Calu3 (cell line): ENCODE results near the gene C1orf198. TPM values are rescaled to one million over a fixed set of nuclear protein-coding genes. Genes with fewer than 3 reads are reported as not detected.

ENCODE experiments used
- BruUV-seq: library from RNA; stranded (reverse); fragments of 400-500 nt; replicated peaks from 2 replicates; lab custom pipeline; 2021; lab: Mats Ljungman, UMichigan
- CTCF ChIA-PET: fragments of 300-600 bp; sonication (Branson Sonifier 250); formaldehyde crosslinking; loops from one replicate; lab custom pipeline; 2022; ENCODE audit warnings: antibody characterized with exemption; lab: Charles Lee
- DNase-seq: peaks from one replicate; pipeline ENCODE4 v3.0.0; 2022
- H3K27ac Mint-ChIP-seq: one replicate; pipeline ENCODE4 v1.8.0; 2022; ENCODE audit warnings: mixed read lengths; ENCODE audit not compliant: unreplicated experiment
- H3K27me3 Mint-ChIP-seq: one replicate; pipeline ENCODE4 v1.8.0; 2022; ENCODE audit warnings: mixed read lengths; ENCODE audit not compliant: unreplicated experiment
- H3K36me3 Mint-ChIP-seq: one replicate; pipeline ENCODE4 v1.8.0; 2022; ENCODE audit warnings: mild to moderate bottlenecking, moderate library complexity, mixed read lengths; ENCODE audit not compliant: insufficient read depth, unreplicated experiment
- H3K4me1 Mint-ChIP-seq: one replicate; pipeline ENCODE4 v1.8.0; 2022; ENCODE audit warnings: mild to moderate bottlenecking, low read depth, mixed read lengths; ENCODE audit not compliant: unreplicated experiment
- H3K4me3 Mint-ChIP-seq: one replicate; pipeline ENCODE4 v1.8.0; 2022; ENCODE audit warnings: mild to moderate bottlenecking, low read depth, moderate library complexity, mixed read lengths; ENCODE audit not compliant: unreplicated experiment
- H3K9me3 Mint-ChIP-seq: one replicate; pipeline ENCODE4 v1.8.0; 2022; ENCODE audit warnings: low read depth, mixed read lengths; ENCODE audit not compliant: unreplicated experiment
- intact Hi-C: fragments of 100-400 bp; cut with micrococcal nuclease; formaldehyde crosslinking; loops from one replicate; pipeline ENCODE4 v1.10.0; 2022; ENCODE audit not compliant: unreplicated experiment
- total RNA-seq: library from RNA; stranded (reverse); gene quantifications from 2 replicates; pipeline ENCODE4 v1.2.3, GENCODE V29; 2022
- TF ChIP-seq, protein P1 (sequence below): fragments of 200-600 bp; IDR thresholded peaks from one replicate; pipeline ENCODE4 v1.8.0; 2022; ENCODE audit warnings: antibody characterized with exemption; ENCODE audit not compliant: unreplicated experiment

The C1orf198 gene
- total RNA-seq, 1 experiment from 2014 or later, result 80.4 TPM

DNA sequence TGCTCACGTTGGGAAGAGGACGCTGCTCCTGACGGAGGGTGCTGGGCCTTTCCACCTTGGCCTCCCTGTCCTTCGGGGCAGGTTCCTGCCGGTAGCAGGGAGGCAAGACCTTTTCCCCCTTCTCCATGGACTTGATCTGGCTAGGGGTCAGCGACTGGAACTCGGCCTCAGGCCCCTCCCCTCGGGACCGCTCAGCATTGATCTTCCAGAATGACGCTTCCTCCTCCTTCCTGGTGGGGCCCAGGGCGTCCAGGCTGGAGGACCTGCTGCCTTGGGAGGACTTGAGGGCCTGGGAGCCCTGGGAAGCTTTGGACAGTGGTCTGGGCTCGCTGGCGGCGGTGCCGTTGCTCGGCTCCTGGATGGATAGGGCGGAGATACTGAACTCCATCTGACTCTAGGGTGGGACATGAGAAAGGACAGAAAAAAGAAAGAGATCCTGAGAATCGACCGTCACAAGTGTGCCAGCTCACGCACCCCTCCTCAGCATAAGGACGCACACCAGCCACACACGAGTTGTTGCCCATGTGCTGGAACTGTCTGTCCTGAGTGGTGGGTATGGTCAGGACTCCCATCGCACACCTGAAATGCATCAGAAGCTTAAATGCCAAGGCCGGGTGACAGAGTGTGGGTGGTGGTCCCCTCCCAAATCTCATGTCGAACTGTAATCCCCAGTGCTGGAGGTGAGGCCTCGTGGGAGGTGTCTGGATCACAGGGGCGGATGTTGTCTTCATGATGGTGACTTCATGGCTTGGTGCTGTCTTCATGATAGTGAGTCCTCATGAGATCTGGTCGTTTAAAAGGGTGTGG is 24.6 kb downstream of the C1orf198 start:
- Mint-ChIP-seq H3K27me3 (no peaks in the 10 kb centered on the region), H3K36me3 (peaks cover 26% of the 10 kb centered on the region), H3K27ac (peak overlapping the region; percentile 3), H3K4me1 (peaks cover 13% of the 10 kb centered on the region), H3K9me3 (no peaks in the 10 kb centered on the region), H3K4me3 (no peak overlapping the region)
- no peak for DNase-seq
- TF ChIP-seq, protein P1, sequence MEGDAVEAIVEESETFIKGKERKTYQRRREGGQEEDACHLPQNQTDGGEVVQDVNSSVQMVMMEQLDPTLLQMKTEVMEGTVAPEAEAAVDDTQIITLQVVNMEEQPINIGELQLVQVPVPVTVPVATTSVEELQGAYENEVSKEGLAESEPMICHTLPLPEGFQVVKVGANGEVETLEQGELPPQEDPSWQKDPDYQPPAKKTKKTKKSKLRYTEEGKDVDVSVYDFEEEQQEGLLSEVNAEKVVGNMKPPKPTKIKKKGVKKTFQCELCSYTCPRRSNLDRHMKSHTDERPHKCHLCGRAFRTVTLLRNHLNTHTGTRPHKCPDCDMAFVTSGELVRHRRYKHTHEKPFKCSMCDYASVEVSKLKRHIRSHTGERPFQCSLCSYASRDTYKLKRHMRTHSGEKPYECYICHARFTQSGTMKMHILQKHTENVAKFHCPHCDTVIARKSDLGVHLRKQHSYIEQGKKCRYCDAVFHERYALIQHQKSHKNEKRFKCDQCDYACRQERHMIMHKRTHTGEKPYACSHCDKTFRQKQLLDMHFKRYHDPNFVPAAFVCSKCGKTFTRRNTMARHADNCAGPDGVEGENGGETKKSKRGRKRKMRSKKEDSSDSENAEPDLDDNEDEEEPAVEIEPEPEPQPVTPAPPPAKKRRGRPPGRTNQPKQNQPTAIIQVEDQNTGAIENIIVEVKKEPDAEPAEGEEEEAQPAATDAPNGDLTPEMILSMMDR, result no peak
- CTCF ChIA-PET, result no interaction called here
- intact Hi-C loops, result no loop called here
- no TSS peak for BruUV-seq

DNA sequence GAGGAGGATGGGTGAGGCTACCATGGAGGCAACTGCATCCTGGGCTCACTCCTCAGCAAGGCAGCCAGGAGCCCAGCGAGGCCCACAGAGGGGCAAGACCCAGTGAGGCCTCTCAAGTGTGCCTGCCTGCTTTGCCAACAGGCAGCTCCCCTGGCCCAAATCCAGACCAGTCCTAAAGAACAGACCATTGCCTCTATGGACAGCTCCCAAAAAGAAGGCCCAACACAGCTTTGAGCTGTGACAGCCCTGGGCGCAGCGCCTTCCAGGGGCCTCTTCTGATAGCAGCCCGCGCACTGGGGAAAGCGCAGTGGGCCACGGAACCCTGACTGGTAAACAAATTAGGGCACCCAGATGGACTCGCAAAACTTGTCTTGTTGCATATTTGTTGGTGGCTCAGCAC is 25.5 kb downstream of the C1orf198 start:
- TF ChIP-seq, protein P1, result no peak
- intact Hi-C loops, result no loop called here
- Mint-ChIP-seq H3K27me3 (no peaks in the 10 kb centered on the region), H3K36me3 (peaks cover 33% of the 10 kb centered on the region), H3K4me1 (peaks cover 4% of the 10 kb centered on the region), H3K9me3 (no peaks in the 10 kb centered on the region), H3K27ac (no peak overlapping the region), H3K4me3 (no peak overlapping the region)
- CTCF ChIA-PET, result no interaction called here
- no TSS peak for BruUV-seq
- no peak for DNase-seq

DNA sequence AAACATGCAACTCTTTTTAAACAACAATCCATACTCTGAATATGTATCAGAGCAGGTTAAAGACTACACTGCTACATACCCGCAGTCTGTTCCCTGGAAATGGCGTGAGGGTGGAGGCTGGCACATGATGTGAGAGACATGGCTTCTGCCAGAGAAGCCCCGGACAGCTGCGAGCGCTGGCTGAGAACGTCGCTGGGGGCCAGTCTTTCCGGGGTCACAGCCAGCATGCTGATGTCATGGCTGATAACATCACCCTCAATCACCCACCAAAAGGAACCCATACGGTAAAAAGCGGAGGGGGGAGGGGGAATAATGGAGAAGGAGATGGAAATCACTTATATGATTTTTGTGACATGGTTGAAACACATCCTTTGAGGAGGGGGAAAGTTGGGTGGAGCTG is 29.1 kb downstream of the C1orf198 start:
- CTCF ChIA-PET, result interaction anchor here (1.4 kb wide), 1 partner anchor 9 kb away, joined by 3 read pairs; no protein-coding TSS in a partner anchor
- DNase-seq, result no peak
- Mint-ChIP-seq H3K4me1 (no peaks in the 10 kb centered on the region), H3K36me3 (peaks cover 46% of the 10 kb centered on the region), H3K9me3 (no peaks in the 10 kb centered on the region), H3K27me3 (no peaks in the 10 kb centered on the region), H3K4me3 (no peak overlapping the region), H3K27ac (no peak overlapping the region)
- TF ChIP-seq, protein P1, result no peak
- intact Hi-C loops, result no loop called here
- TSS peak; percentile 42 for BruUV-seq

DNA sequence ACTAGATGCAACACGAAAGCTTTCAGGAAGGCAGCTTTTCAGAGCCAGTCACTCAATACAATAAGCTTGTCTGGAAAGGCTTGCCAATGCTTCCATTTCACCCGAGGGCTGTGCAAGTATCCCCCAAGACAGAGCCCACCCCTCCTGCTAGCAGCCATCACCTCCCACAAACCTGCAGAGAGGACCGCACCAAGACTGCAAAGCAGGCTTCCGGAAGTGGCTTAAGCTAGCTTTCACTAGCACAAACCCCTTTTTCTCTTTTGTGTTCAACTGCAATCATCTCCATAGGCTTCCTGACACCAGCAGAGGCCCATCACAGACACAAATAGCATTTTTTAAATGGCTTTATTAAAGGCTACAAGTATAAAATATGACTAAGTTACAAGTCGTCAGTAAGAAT is 31.5 kb downstream of the C1orf198 start:
- CTCF ChIA-PET, result interaction anchor here (0.6 kb wide), 1 partner anchor 12 kb away, joined by 3 read pairs; no protein-coding TSS in a partner anchor

More for the DNA sequence above, 31.5 kb downstream of the C1orf198 start:
- intact Hi-C loops, result no loop called here
- no TSS peak for BruUV-seq
- no peak for DNase-seq
- H3K4me3 Mint-ChIP-seq, result no peak overlapping the region
- H3K36me3 Mint-ChIP-seq, result peaks cover 38% of the 10 kb centered on the region
- H3K27me3 Mint-ChIP-seq, result no peaks in the 10 kb centered on the region
- H3K9me3 Mint-ChIP-seq, result no peaks in the 10 kb centered on the region
- no peak overlapping the region for H3K27ac Mint-ChIP-seq
- TF ChIP-seq, protein P1, result no peak
- H3K4me1 Mint-ChIP-seq, result no peaks in the 10 kb centered on the region
